K562 (cell line): ENCODE data around the gene PIEZO2.

Experiments used
- BMI1 ChIP-seq: fragments of 150-350 bp; IDR thresholded peaks from 2 replicates; pipeline ENCODE4 v1.6.1; 2014; ENCODE audit warnings: low read length
- DPF2 ChIP-seq: fragments of 450-650 bp; IDR thresholded peaks from 2 replicates; pipeline ENCODE4 v1.6.1; 2016
- ETS2 ChIP-seq: IDR thresholded peaks from 2 replicates; pipeline ENCODE4 v1.6.1; 2016; ENCODE audit warnings: borderline replicate concordance, missing genetic modification characterization, mild to moderate bottlenecking, moderate library complexity, missing compliant biosample characterization; ENCODE audit not compliant: poor library complexity, severe bottlenecking
- EWSR1 ChIP-seq: fragments of 450-650 bp; IDR thresholded peaks from 2 replicates; pipeline ENCODE4 v1.6.1; 2018; ENCODE audit warnings: borderline replicate concordance, mild to moderate bottlenecking, low read depth, moderate library complexity; ENCODE audit not compliant: partially characterized antibody
- FOS ChIP-seq: IDR thresholded peaks from 3 replicates; pipeline ENCODE4 v1.6.1; 2011; ENCODE audit not compliant: insufficient read length; ENCODE audit errors: extremely low read depth
- GATA2 ChIP-seq: sonication (generic); formaldehyde crosslinking; IDR thresholded peaks from 2 replicates; pipeline ENCODE4 v1.4.0; 2020; ENCODE audit warnings: mild to moderate bottlenecking, missing genetic modification reagents
- HES1 ChIP-seq: fragments of 450-650 bp; IDR thresholded peaks from 2 replicates; pipeline ENCODE4 v1.6.1; 2016; ENCODE audit warnings: low read depth, mild to moderate bottlenecking, moderate library complexity
- NFE2 ChIP-seq: IDR thresholded peaks from 2 replicates; pipeline ENCODE4 v1.6.1; 2014; ENCODE audit warnings: antibody characterized with exemption, low read depth
- RBM34 ChIP-seq: fragments of 200-400 bp; formaldehyde crosslinking; IDR thresholded peaks from 2 replicates; pipeline ENCODE4 v1.6.1; 2018; ENCODE audit warnings: low read length, borderline replicate concordance; ENCODE audit not compliant: insufficient read depth
- STAG1 ChIP-seq: sonication (generic); formaldehyde crosslinking; IDR thresholded peaks from 2 replicates; pipeline ENCODE4 v1.5.0; 2020; ENCODE audit warnings: missing genetic modification reagents, borderline replicate concordance
- ZNF780A ChIP-seq: fragments of 250-450 bp; sonication (Bioruptor Pico); IDR thresholded peaks from 2 replicates; pipeline ENCODE4 v1.5.0; 2021; ENCODE audit warnings: mild to moderate bottlenecking
- TF ChIP-seq, protein P1 (sequence below): fragments of 250-450 bp; sonication (Bioruptor Pico); IDR thresholded peaks from 2 replicates; pipeline ENCODE4 v1.5.0; 2020; ENCODE audit warnings: mild to moderate bottlenecking, borderline replicate concordance
- TF ChIP-seq, protein P2 (sequence below), 3 experiments: IDR thresholded peaks in 2 of 3; conservative IDR thresholded peaks in 1 of 3; 2 replicates each; pipeline ENCODE4 v1.5.1; 2011 to 2012; ENCODE audit warnings: low read length in 3 of 3, mild to moderate bottlenecking in 3 of 3, control low read depth in 2 of 3, improper control_type of control experiment in 1 of 3, inconsistent platforms in 1 of 3, low read depth in 1 of 3, mixed read lengths in 1 of 3, moderate library complexity in 1 of 3; ENCODE audit not compliant: insufficient read depth in 2 of 3

GRCh38 chr18:10785798-10786197 is 363.6 kb downstream of the PIEZO2 start:
- TF ChIP-seq GATA2 (CRISPR knock-in tag): no peak
- TF ChIP-seq ZNF780A: no peak
- TF ChIP-seq DPF2: no peak
- TF ChIP-seq STAG1 (CRISPR knock-in tag): no peak
- TF ChIP-seq, protein P1, sequence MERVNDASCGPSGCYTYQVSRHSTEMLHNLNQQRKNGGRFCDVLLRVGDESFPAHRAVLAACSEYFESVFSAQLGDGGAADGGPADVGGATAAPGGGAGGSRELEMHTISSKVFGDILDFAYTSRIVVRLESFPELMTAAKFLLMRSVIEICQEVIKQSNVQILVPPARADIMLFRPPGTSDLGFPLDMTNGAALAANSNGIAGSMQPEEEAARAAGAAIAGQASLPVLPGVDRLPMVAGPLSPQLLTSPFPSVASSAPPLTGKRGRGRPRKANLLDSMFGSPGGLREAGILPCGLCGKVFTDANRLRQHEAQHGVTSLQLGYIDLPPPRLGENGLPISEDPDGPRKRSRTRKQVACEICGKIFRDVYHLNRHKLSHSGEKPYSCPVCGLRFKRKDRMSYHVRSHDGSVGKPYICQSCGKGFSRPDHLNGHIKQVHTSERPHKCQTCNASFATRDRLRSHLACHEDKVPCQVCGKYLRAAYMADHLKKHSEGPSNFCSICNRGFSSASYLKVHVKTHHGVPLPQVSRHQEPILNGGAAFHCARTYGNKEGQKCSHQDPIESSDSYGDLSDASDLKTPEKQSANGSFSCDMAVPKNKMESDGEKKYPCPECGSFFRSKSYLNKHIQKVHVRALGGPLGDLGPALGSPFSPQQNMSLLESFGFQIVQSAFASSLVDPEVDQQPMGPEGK (CRISPR knock-in tag): no peak
- TF ChIP-seq ETS2 (tag): no peak
- TF ChIP-seq RBM34: no peak
- TF ChIP-seq BMI1: no peak
- TF ChIP-seq NFE2: no peak
- TF ChIP-seq FOS: no peak
- TF ChIP-seq, protein P2, sequence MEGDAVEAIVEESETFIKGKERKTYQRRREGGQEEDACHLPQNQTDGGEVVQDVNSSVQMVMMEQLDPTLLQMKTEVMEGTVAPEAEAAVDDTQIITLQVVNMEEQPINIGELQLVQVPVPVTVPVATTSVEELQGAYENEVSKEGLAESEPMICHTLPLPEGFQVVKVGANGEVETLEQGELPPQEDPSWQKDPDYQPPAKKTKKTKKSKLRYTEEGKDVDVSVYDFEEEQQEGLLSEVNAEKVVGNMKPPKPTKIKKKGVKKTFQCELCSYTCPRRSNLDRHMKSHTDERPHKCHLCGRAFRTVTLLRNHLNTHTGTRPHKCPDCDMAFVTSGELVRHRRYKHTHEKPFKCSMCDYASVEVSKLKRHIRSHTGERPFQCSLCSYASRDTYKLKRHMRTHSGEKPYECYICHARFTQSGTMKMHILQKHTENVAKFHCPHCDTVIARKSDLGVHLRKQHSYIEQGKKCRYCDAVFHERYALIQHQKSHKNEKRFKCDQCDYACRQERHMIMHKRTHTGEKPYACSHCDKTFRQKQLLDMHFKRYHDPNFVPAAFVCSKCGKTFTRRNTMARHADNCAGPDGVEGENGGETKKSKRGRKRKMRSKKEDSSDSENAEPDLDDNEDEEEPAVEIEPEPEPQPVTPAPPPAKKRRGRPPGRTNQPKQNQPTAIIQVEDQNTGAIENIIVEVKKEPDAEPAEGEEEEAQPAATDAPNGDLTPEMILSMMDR (IDR thresholded peaks at IDR 0.05 in 2 of 3, conservative IDR thresholded peaks at IDR 0.05 in 1 of 3; ENCODE audit: insufficient read depth in 2 of 3, low read depth in 1 of 3, low read length in 3 of 3): no peak
- no peak for TF ChIP-seq EWSR1
- TF ChIP-seq HES1: no peak
